ENCODE measurements around the gene FFAR3.

The FFAR3 gene

GRCh38 chr19:35363001-35363590 lies 4.8 kb downstream of the FFAR3 start:
- no peak for DNase-seq (ENCODE audit: low read depth)
- TF ChIP-seq CTCF (IDR thresholded peaks at IDR 0.05; ENCODE audit: control insufficient read depth, insufficient read depth, low read depth, low read length, missing control alignments) = no peak
- no peak overlapping the region for H3K4me3 ChIP-seq (ENCODE audit: control insufficient read depth, low read depth, low read length)

GRCh38 chr19:35363711-35364425 lies 5.6 kb downstream of the FFAR3 start:
- no peak for TF ChIP-seq CTCF (IDR thresholded peaks at IDR 0.05; ENCODE audit: control insufficient read depth, insufficient read depth, low read depth, low read length, missing control alignments)
- no peak for DNase-seq (ENCODE audit: low read depth)
- H3K4me3 ChIP-seq (ENCODE audit: control insufficient read depth, low read depth, low read length) = no peak overlapping the region

GRCh38 chr19:35365303-35365702 lies 7.0 kb downstream of the FFAR3 start:
- H3K4me3 ChIP-seq (ENCODE audit: control insufficient read depth, low read depth, low read length) = no peak overlapping the region
- no peak for DNase-seq (ENCODE audit: low read depth)
- no peak for TF ChIP-seq CTCF (IDR thresholded peaks at IDR 0.05; ENCODE audit: control insufficient read depth, insufficient read depth, low read depth, low read length, missing control alignments)

GRCh38 chr19:35368378-35368777 lies 10.1 kb downstream of the FFAR3 start:
- TF ChIP-seq CTCF (IDR thresholded peaks at IDR 0.05; ENCODE audit: control insufficient read depth, insufficient read depth, low read depth, low read length, missing control alignments) = no peak
- no peak for DNase-seq (ENCODE audit: low read depth)
- H3K4me3 ChIP-seq (ENCODE audit: control insufficient read depth, low read depth, low read length) = no peak overlapping the region

- no peak for TF ChIP-seq CTCF (IDR thresholded peaks at IDR 0.05; ENCODE audit: control insufficient read depth, insufficient read depth, low read depth, low read length, missing control alignments)
- no peak overlapping the region for H3K4me3 ChIP-seq (ENCODE audit: control insufficient read depth, low read depth, low read length)
- no peak for DNase-seq (ENCODE audit: low read depth)
These were observed 11.3 kb downstream of the FFAR3 start for GRCh38 chr19:35369522-35369921.

- no peak for TF ChIP-seq CTCF (IDR thresholded peaks at IDR 0.05; ENCODE audit: control insufficient read depth, insufficient read depth, low read depth, low read length, missing control alignments)
- no peak for DNase-seq (ENCODE audit: low read depth)
These were observed 12.5 kb downstream of the FFAR3 start, which contains the start of gene GPR42 for GRCh38 chr19:35370722-35371121. Gene GPR42, plus strand, starts transcription at chr19:35371068. Its CDS starts 292 bp downstream, at chr19:35371360.

More at GRCh38 chr19:35370722-35371121, 12.5 kb downstream of the FFAR3 start, which contains the start of gene GPR42:
- H3K4me3 ChIP-seq (ENCODE audit: control insufficient read depth, low read depth, low read length) = no peak within 1 kb of the TSS

Data from AG09309 (cell line).